ENCODE results near the gene ADGRD1.

DNA sequence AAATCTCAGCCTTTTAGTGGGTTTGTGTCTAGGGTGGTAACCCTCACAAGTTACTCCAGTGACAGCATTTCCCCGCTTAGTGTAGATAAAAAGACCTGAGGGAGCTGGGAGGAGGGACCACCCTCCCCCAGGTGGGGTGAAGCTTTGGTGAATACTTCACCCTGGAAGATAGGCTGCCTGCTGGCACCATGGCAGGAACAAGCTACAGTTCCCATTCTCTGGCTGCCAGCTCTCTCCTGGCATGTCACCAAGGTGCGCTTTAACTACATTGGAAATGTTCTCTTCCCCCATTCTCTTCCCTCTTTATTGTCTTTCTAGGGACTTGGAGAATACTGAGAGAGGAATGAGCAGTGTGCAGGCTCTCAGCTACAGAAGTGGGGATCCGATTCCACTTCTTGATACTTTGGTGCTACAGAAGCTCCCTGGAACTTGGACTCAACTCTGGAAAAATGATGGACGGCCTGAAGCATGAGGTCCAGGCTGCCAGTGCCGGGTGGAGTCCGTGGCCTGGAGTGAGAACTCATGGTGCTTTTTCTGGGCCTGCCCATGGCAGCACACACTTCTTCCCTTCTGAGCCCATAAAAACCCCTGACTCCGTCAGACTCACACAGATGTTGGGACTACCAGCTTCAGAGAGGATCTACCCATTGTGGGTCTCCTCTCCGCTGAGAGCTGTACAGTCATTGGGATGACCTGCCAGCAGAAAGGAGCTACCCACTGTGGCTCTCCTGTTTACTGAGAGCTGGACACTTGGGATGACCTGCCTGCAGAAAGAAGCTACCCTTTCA is 198.0 kb downstream of the ADGRD1 start:
- TF ChIP-seq, protein P1, sequence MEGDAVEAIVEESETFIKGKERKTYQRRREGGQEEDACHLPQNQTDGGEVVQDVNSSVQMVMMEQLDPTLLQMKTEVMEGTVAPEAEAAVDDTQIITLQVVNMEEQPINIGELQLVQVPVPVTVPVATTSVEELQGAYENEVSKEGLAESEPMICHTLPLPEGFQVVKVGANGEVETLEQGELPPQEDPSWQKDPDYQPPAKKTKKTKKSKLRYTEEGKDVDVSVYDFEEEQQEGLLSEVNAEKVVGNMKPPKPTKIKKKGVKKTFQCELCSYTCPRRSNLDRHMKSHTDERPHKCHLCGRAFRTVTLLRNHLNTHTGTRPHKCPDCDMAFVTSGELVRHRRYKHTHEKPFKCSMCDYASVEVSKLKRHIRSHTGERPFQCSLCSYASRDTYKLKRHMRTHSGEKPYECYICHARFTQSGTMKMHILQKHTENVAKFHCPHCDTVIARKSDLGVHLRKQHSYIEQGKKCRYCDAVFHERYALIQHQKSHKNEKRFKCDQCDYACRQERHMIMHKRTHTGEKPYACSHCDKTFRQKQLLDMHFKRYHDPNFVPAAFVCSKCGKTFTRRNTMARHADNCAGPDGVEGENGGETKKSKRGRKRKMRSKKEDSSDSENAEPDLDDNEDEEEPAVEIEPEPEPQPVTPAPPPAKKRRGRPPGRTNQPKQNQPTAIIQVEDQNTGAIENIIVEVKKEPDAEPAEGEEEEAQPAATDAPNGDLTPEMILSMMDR (IDR thresholded peaks at IDR 0.05) = no peak
- TF ChIP-seq POLR2AphosphoS5 (IDR thresholded peaks at IDR 0.05) = no peak
- TF ChIP-seq POLR2A (IDR thresholded peaks at IDR 0.05; ENCODE audit: low read depth) = no peak

Data from esophagus muscularis mucosa (tissue), 3 donors.